EL (cell line): ENCODE measurements around the gene KLHL5.
"Not testable (repeated sequence)": the region's sequence is repeated elsewhere in the genome, so short reads cannot be mapped to it uniquely, and the experiment has no call there.

Source experiments
- DNase-seq: peaks from one replicate; pipeline ENCODE4 v3.0.0-alpha.2; 2016

Gene KLHL5

DNA sequence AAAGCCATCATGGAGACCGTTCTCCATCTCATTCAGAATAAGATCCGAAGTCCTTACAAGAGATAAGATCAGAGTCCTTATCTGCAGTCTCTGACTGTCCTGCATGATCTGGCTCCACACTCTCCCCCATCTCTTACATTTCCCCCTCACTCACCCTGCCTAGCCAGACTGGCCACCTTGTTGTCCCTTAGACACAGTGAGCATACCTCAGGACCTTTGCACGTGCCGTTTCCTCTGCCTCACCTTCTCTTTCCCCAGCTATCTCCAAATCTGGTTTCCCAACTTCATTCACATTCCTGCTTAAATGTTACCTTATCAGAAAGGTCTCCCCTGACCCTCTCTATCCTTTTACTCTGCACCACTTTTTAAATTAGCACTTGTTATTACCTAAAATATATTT lies 44.0 kb downstream of the KLHL5 start:
- DNase-seq, result no peak

DNA sequence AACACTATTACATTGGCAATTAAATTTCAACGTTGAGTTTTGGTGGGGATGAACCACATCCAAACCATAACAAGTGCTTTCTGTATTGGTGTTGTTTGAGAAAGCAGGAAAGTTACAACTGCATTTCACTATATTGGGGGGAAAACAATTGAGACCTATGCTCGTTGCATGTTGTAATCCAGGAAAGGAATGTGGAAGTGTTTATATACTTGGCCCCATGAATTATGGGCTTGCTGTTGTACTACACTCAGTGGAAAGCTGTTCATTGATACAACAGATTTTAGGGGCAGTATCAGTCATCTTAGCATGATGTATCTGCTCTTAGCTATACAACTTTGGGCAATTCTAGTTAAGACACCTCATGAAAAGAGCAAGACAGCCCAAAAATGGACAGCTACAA lies 52.4 kb downstream of the KLHL5 start:
- DNase-seq, result peak; percentile 48

DNA sequence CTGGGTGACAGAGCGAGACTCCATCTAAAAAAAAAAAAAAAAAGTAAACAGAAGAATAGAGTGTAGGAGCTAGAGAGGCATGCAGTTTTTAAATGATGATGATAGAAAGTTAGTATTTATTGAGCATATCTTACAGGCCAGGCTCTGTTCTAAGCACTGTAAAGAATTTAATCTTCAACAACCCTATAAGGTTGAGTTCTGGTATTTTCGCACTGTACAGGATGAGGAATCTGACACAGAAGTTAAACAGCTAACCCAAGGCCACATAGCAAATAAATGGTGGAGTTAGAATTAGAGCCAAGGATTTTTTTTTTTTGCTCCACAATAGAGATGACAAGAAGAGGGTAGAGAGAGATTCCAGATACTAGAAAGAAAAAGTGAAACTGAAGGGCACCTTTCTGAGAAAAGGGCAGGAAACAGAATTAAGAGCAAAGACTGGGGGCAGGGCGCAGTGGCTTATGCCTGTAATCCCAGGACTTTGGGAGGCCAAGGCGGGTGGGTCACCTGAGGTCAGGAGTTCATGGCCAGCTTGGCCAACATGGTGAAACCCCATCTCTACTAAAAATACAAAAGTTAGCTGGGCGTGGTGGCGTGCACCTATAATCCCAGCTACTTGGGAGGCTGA lies 56.1 kb downstream of the KLHL5 start:
- DNase-seq, result no peak

GRCh38 chr4:39120418-39120817 lies 58.4 kb downstream of the KLHL5 start:
- no peak for DNase-seq

DNA sequence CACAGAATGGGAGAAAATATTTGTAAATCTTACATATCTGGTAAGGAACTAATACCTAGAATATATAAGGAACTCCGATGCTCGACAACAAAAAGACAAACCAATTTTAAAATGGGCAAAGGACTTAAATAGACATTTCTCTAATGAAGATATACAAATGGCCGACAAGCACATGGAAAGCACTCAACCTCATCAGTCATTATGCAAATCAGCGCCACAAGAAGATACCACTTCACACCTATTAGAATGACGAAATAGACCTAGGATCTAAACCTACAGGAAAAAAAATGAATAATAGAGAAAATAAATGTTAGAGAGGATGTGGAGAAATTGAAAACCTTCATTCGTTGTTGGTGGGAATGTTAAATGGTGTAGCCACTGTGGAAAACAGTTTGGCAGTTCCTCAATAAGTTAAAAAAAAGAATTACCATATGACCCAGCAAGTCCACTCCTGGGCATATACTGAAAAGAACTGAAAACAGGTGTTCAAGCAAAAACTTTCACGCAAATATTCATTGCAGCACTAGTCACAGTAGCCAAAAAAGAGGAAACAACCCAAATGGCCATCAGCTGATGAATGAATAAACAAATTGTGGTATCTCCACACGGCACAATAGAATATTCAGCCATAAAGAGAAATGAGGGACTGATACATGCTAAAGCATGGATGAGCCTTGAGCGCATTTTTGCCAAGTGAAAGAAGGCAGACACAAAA lies 63.0 kb downstream of the KLHL5 start:
- DNase-seq, result no peak

GRCh38 chr4:39125600-39125985 lies 63.6 kb downstream of the KLHL5 start:
- DNase-seq, result no peak

GRCh38 chr4:39126256-39127095 lies 64.4 kb downstream of the KLHL5 start:
- DNase-seq, result no peak

- no peak for DNase-seq
Measured at GRCh38 chr4:39133623-39134022, 71.6 kb downstream of the KLHL5 start.

- DNase-seq, result no peak
Measured at GRCh38 chr4:39134683-39135306, 72.8 kb downstream of the KLHL5 start.

- not testable (repeated sequence) for DNase-seq
Measured at GRCh38 chr4:39138227-39138626, 76.2 kb downstream of the KLHL5 start.

- no peak for DNase-seq
Measured at GRCh38 chr4:39146211-39146610, 84.2 kb downstream of the KLHL5 start.

DNA sequence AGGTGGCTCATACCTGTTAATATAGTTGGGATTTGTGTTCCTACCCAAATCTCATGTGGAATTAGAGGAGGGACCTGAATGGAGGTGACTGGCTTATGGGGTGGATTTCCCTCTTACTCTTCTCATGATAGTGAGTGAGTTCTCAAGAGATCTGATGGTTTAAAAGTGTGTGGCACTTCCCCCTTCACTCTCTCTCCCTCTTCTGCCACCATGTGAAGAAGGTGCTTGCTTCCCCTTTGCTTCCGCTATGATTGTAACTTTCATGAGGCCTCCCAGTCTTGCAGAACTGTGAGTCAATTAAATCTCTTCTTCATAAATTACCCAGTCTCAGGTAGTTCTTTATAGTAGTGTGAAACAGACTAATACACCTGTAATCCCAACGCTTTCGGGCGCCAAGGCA lies 92.0 kb downstream of the KLHL5 start:
- no peak for DNase-seq

- no peak for DNase-seq
Measured at GRCh38 chr4:39157520-39157919, 95.5 kb downstream of the KLHL5 start.

- DNase-seq, result no peak
Measured at GRCh38 chr4:39166177-39166576, 104.1 kb downstream of the KLHL5 start.

- no peak for DNase-seq
Measured at GRCh38 chr4:39166669-39167068, 104.6 kb downstream of the KLHL5 start.

GRCh38 chr4:39169426-39169825 lies 107.4 kb downstream of the KLHL5 start:
- DNase-seq, result peak; percentile 33

- no peak for DNase-seq
Measured at GRCh38 chr4:39170301-39170700, 108.3 kb downstream of the KLHL5 start.
